NT2/D1 (cell line): ENCODE results near the gene HAAO.

Experiments
- SUZ12 ChIP-seq: IDR thresholded peaks from 2 replicates; pipeline ENCODE4 v1.6.1; 2011; ENCODE audit not compliant: insufficient read length, insufficient read depth; ENCODE audit errors: extremely low read depth
- YY1 ChIP-seq: IDR thresholded peaks from 2 replicates; pipeline ENCODE4 v1.6.1; 2011; ENCODE audit not compliant: insufficient read length, insufficient read depth
- ZNF274 ChIP-seq: IDR thresholded peaks from 2 replicates; pipeline ENCODE4 v1.6.1; 2011; ENCODE audit warnings: mild to moderate bottlenecking, low read depth, low read length

GRCh38 chr2:42748840-42749239 lies 43.5 kb downstream of the HAAO start:
- no peak for TF ChIP-seq YY1
- TF ChIP-seq ZNF274 = no peak
- no peak for TF ChIP-seq SUZ12
